Measurements from ENCODE around the gene FHDC1. TPM values are rescaled to one million over a fixed set of nuclear protein-coding genes. Genes with fewer than 3 reads are reported as not detected.

The FHDC1 gene
- polyA plus RNA-seq, 2 of the 4 experiments (the other 2 are of a cell fraction), result 0.08 to 0.31 TPM

GRCh38 chr4:152983774-152984411, 47.8 kb downstream of the FHDC1 start:
- H3K9me3 ChIP-seq, result no peaks in the 10 kb centered on the region
- ChIA-PET CTCF (interaction anchor here (1.2 to 2.3 kb wide), 4 partner anchors 13 to 144 kb away, joined by 3 to 9 read pairs (median 4); no protein-coding TSS in a partner anchor), POLR2A (no interaction called here)
- 47% methylated on average over 6 of the region's 6 CpGs for WGBS (ENCODE audit: missing lambda C conversion rate)
- no peak for TF ChIP-seq PBX3 (IDR thresholded peaks at IDR 0.05)
- TF ChIP-seq FOSL2 (IDR thresholded peaks at IDR 0.05), result no peak
- no peak for TF ChIP-seq FOSL2 (CRISPR knock-in tag; IDR thresholded peaks at IDR 0.05)
- peak; percentile 38 for TF ChIP-seq MAFK (IDR thresholded peaks at IDR 0.05; ENCODE audit: partially characterized antibody)
- H3K4me3 ChIP-seq, result no peak overlapping the region
- no peak overlapping the region for H3K27ac ChIP-seq
- ATAC-seq (peak; percentile 43 to 71; a peak in 3 of 6 replicates), DNase-seq (ENCODE audit: low read depth in 1 of 2, low spot score in 1 of 2) (peak in 1 of 2 experiments; percentile 20), FAIRE-seq (no peak)
- H3K4me2 ChIP-seq, result no peak overlapping the region
- peaks cover 8% of the 10 kb centered on the region; the same call in 1 of the 3 replicates for H3K4me1 ChIP-seq

- CTCF ChIA-PET, result interaction anchor here (1.4 kb wide), 1 partner anchor 15 kb away, joined by 3 read pairs; no protein-coding TSS in a partner anchor
- no peak for FAIRE-seq
- Histone ChIP-seq H3K9me3 (no peaks in the 10 kb centered on the region), H3K27ac (no peak overlapping the region), H3K4me1 (0 out of 3 replicates have a peak, but pooled peaks cover 2% of the 10 kb centered on the region), H3K4me3 (no peak overlapping the region), H3K4me2 (no peak overlapping the region)
- no peak for TF ChIP-seq POLR2A (IDR thresholded peaks at IDR 0.05; ENCODE audit: low read length)
- TF ChIP-seq ATOH8 (CRISPR knock-in tag; IDR thresholded peaks at IDR 0.05; ENCODE audit: low read depth), result no peak
- TF ChIP-seq ESRRA (IDR thresholded peaks at IDR 0.05; ENCODE audit: borderline replicate concordance, low read length), result no peak
- no peak for TF ChIP-seq RAD21 (conservative IDR thresholded peaks at IDR 0.05 in 1 of 2, IDR thresholded peaks at IDR 0.05 in 1 of 2)
- TF ChIP-seq MAX (IDR thresholded peaks at IDR 0.05), result no peak
- no peak for ATAC-seq
- POLR2A ChIA-PET, result no interaction called here
- WGBS (ENCODE audit: missing lambda C conversion rate), result 100% methylated on average over 1 of the region's 4 CpGs
- DNase-seq (ENCODE audit: low read depth in 1 of 2, low spot score in 1 of 2), result no peak
Observed at GRCh38 chr4:152988721-152989553, 52.8 kb downstream of the FHDC1 start.

GRCh38 chr4:152989554-152989970, 53.4 kb downstream of the FHDC1 start:
- no peak overlapping the region for H3K4me2 ChIP-seq
- H3K27ac ChIP-seq, result no peak overlapping the region
- POLR2A ChIA-PET, result no interaction called here
- FAIRE-seq, result no peak
- no peak for ATAC-seq
- H3K9me3 ChIP-seq, result no peaks in the 10 kb centered on the region
- TF ChIP-seq BCL3 (IDR thresholded peaks at IDR 0.05) (no peak), EHF (CRISPR knock-in tag; IDR thresholded peaks at IDR 0.05) (no peak), FOXS1 (CRISPR knock-in tag; IDR thresholded peaks at IDR 0.05) (no peak), RNF2 (IDR thresholded peaks at IDR 0.05; ENCODE audit: borderline replicate concordance, low read depth) (no peak), FOSL2 (IDR thresholded peaks at IDR 0.05) (no peak), FOSL2 (CRISPR knock-in tag; IDR thresholded peaks at IDR 0.05) (no peak), ESRRA (IDR thresholded peaks at IDR 0.05; ENCODE audit: borderline replicate concordance, low read length) (no peak), MAFK (IDR thresholded peaks at IDR 0.05; ENCODE audit: partially characterized antibody) (no peak), RCOR1 (IDR thresholded peaks at IDR 0.05; ENCODE audit: low read depth, low read length) (no peak)
- 61% methylated on average over 3 of the region's 3 CpGs for WGBS (ENCODE audit: missing lambda C conversion rate)
- 0 out of 3 replicates have a peak, but pooled peaks cover 2% of the 10 kb centered on the region for H3K4me1 ChIP-seq
- CTCF ChIA-PET, result no interaction called here
- DNase-seq (ENCODE audit: low read depth in 1 of 2, low spot score in 1 of 2), result no peak
- no peak overlapping the region for H3K4me3 ChIP-seq

Data from A549 (cell line).